ENCODE results near the gene PLAAT5.

GRCh38 chr11:63517156-63517555, 26.2 kb upstream of the PLAAT5 start:
- TF ChIP-seq CTCF (IDR thresholded peaks at IDR 0.05; ENCODE audit: insufficient read depth, low read length): no peak
- no peak for TF ChIP-seq REST (IDR thresholded peaks at IDR 0.05; ENCODE audit: insufficient replicate concordance, low read depth)
- no peak for TF ChIP-seq POLR2AphosphoS5 (IDR thresholded peaks at IDR 0.05; ENCODE audit: low read depth)

All from HL-60 (cell line).